ENCODE results near the gene MALAT1. TPM values are rescaled to one million over a fixed set of nuclear protein-coding genes. Genes with fewer than 3 reads are reported as not detected.

The MALAT1 gene
- total RNA-seq, 1 donor from 2014 or later = 16,459 TPM

DNA sequence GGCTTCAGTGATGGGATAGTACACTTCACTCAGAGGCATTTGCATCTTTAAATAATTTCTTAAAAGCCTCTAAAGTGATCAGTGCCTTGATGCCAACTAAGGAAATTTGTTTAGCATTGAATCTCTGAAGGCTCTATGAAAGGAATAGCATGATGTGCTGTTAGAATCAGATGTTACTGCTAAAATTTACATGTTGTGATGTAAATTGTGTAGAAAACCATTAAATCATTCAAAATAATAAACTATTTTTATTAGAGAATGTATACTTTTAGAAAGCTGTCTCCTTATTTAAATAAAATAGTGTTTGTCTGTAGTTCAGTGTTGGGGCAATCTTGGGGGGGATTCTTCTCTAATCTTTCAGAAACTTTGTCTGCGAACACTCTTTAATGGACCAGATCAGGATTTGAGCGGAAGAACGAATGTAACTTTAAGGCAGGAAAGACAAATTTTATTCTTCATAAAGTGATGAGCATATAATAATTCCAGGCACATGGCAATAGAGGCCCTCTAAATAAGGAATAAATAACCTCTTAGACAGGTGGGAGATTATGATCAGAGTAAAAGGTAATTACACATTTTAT lies 4.6 kb downstream of the MALAT1 start:
- Histone ChIP-seq H3K27me3 (no peaks in the 10 kb centered on the region), H3K4me3 (peak overlapping the region; percentile 77 to 83), H3K4me1 (peaks cover 39% of the 10 kb centered on the region), H3K36me3 (peaks cover 19 to 59% of the 10 kb centered on the region in 2 donors), H3K27ac (peak overlapping the region; percentile 100), H3K9me3 (no peaks in the 10 kb centered on the region)
- peak in 1 of 2 donors; percentile 50 for TF ChIP-seq POLR2A (IDR thresholded peaks at IDR 0.05)
- TF ChIP-seq CTCF (IDR thresholded peaks at IDR 0.05) = no peak
- peak; percentile 36 to 59 for TF ChIP-seq POLR2AphosphoS5 (IDR thresholded peaks at IDR 0.05; ENCODE audit: insufficient read depth in 1 of 2, low read depth in 1 of 2)
- DNase-seq (ENCODE audit: extremely low spot score in 2 of 2) = no peak
- intact Hi-C loops (cut with DNase I) = no loop called here

- intact Hi-C loops (cut with DNase I) = no loop called here
- Histone ChIP-seq H3K27ac (peak overlapping the region; percentile 100), H3K9me3 (no peaks in the 10 kb centered on the region), H3K4me3 (peak overlapping the region; percentile 77 to 83), H3K27me3 (no peaks in the 10 kb centered on the region), H3K4me1 (peaks cover 43% of the 10 kb centered on the region), H3K36me3 (peaks cover 19 to 59% of the 10 kb centered on the region in 2 donors)
- no peak for DNase-seq (ENCODE audit: extremely low spot score in 2 of 2)
- no peak for TF ChIP-seq CTCF (IDR thresholded peaks at IDR 0.05)
- peak; percentile 47 to 56 for TF ChIP-seq POLR2AphosphoS5 (IDR thresholded peaks at IDR 0.05; ENCODE audit: insufficient read depth in 1 of 2, low read depth in 1 of 2)
These were observed 5.3 kb downstream of the MALAT1 start for GRCh38 chr11:65503949-65504673.

- intact Hi-C loops (cut with DNase I) = loop anchor here (5.0 kb wide), 1 partner anchor 33 kb away; no protein-coding TSS in a partner anchor
- no peaks in the 10 kb centered on the region for H3K27me3 ChIP-seq
- no peaks in the 10 kb centered on the region for H3K9me3 ChIP-seq
- H3K4me1 ChIP-seq = peaks cover 43% of the 10 kb centered on the region
- H3K36me3 ChIP-seq = peaks cover 19 to 59% of the 10 kb centered on the region in 2 donors
- H3K27ac ChIP-seq = peak overlapping the region; percentile 100
- peak overlapping the region; percentile 77 to 83 for H3K4me3 ChIP-seq
- no peak for DNase-seq (ENCODE audit: extremely low spot score in 2 of 2)
- TF ChIP-seq POLR2A (IDR thresholded peaks at IDR 0.05) = peak in 1 of 2 donors; percentile 18
- no peak for TF ChIP-seq CTCF (IDR thresholded peaks at IDR 0.05)
These were observed 6.0 kb downstream of the MALAT1 start for GRCh38 chr11:65504674-65505465.

DNA sequence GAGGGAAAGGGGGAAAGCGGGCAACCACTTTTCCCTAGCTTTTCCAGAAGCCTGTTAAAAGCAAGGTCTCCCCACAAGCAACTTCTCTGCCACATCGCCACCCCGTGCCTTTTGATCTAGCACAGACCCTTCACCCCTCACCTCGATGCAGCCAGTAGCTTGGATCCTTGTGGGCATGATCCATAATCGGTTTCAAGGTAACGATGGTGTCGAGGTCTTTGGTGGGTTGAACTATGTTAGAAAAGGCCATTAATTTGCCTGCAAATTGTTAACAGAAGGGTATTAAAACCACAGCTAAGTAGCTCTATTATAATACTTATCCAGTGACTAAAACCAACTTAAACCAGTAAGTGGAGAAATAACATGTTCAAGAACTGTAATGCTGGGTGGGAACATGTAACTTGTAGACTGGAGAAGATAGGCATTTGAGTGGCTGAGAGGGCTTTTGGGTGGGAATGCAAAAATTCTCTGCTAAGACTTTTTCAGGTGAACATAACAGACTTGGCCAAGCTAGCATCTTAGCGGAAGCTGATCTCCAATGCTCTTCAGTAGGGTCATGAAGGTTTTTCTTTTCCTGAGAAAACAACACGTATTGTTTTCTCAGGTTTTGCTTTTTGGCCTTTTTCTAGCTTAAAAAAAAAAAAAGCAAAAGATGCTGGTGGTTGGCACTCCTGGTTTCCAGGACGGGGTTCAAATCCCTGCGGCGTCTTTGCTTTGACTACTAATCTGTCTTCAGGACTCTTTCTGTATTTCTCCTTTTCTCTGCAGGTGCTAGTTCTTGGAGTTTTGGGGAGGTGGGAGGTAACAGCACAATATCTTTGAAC lies 6.8 kb downstream of the MALAT1 start:
- DNase-seq (ENCODE audit: extremely low spot score in 2 of 2) = no peak
- Histone ChIP-seq H3K27ac (peak overlapping the region; percentile 100), H3K4me1 (peaks cover 45% of the 10 kb centered on the region), H3K36me3 (peaks cover 19 to 59% of the 10 kb centered on the region in 2 donors), H3K27me3 (no peaks in the 10 kb centered on the region), H3K9me3 (no peaks in the 10 kb centered on the region), H3K4me3 (peak overlapping the region; percentile 77 to 83)
- intact Hi-C loops (cut with DNase I) = loop anchor here (5.0 kb wide), 1 partner anchor 33 kb away; no protein-coding TSS in a partner anchor
- no peak for TF ChIP-seq POLR2AphosphoS5 (IDR thresholded peaks at IDR 0.05; ENCODE audit: insufficient read depth in 1 of 2, low read depth in 1 of 2)
- peak in 1 of 2 donors; percentile 4 for TF ChIP-seq POLR2A (IDR thresholded peaks at IDR 0.05)
- no peak for TF ChIP-seq CTCF (IDR thresholded peaks at IDR 0.05)
